ENCODE measurements around the gene SZRD1. TPM values are rescaled to one million over a fixed set of nuclear protein-coding genes. Genes with fewer than 3 reads are reported as not detected.

Gene SZRD1
- total and polyA plus RNA-seq, 5 experiments from 2014 or later = 47.5 to 93.6 (median 50.1) TPM

DNA sequence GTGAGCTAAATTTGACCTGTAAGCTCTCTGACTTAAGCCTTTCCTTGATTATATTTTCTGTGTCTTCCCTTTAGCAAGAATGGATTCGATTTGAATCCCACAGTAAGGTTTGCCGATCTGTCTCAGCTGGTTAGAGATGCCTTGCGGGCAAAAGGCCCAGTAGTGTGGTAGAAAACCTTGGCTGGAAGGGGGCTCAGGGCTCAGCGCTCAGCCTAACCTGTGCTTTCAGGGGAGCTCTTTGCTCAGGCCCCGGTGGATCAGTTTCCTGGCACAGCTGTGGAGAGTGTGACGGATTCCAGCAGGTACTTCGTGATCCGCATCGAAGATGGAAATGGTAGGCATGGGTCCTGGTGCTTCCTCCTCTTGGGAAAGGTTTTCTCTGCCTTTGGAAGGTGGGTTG is 80.6 kb downstream of the SZRD1 start:
- ATAC-seq (no peak), DNase-seq (no peak)
- POLR2A ChIA-PET = no interaction called here
- peaks cover 5 to 91% (median 10%) of the 10 kb centered on the region in 3 donors for H3K36me3 Mint-ChIP-seq
- H3K27ac Mint-ChIP-seq = peak overlapping the region in 1 of 10 donors; percentile 18
- no peaks in the 10 kb centered on the region for H3K27me3 Mint-ChIP-seq
- H3K4me1 Mint-ChIP-seq = peaks cover 20 to 60% (median 43%) of the 10 kb centered on the region in 4 donors
- no peaks in the 10 kb centered on the region for H3K9me3 Mint-ChIP-seq
- no peak overlapping the region for H3K4me3 Mint-ChIP-seq

Other genes with a start within 250 kb of the SZRD1 start
- gene EPHA2, start 211.2 kb upstream of the SZRD1 start, total RNA-seq = not detected
- not detected for gene EPHA2, start 211.2 kb upstream of the SZRD1 start, polyA plus RNA-seq
- 10 to 100 TPM; 11.9 to 12.7 TPM for gene ARHGEF19, start 154.6 kb upstream of the SZRD1 start, total RNA-seq
- 1 to 10 TPM; 6.4 to 8.9 (median 7.7) TPM for gene ARHGEF19, start 154.6 kb upstream of the SZRD1 start, polyA plus RNA-seq
- 1 to 10 TPM; 8.8 to 9.6 TPM for gene CPLANE2, start 130.1 kb upstream of the SZRD1 start, total RNA-seq
- 1 to 10 TPM; 1.7 to 2.9 (median 2.7) TPM for gene CPLANE2, start 130.1 kb upstream of the SZRD1 start, polyA plus RNA-seq
- 10 to 100 TPM; 24.3 to 27.4 TPM for gene FBXO42, start 14.8 kb upstream of the SZRD1 start, total RNA-seq
- gene FBXO42, start 14.8 kb upstream of the SZRD1 start, polyA plus RNA-seq = 10 to 100 TPM; 11.8 to 21.5 (median 15.5) TPM
- not detected for gene SPATA21, start 70.2 kb downstream of the SZRD1 start, total RNA-seq
- gene SPATA21, start 70.2 kb downstream of the SZRD1 start, polyA plus RNA-seq = not detected
- 100 to 1,000 TPM; 142 to 146 TPM for gene NECAP2, start 73.5 kb downstream of the SZRD1 start, total RNA-seq
- 100 to 1,000 TPM; 137 to 176 (median 171) TPM for gene NECAP2, start 73.5 kb downstream of the SZRD1 start, polyA plus RNA-seq
- 1,000 to 10,000 TPM; 3,449 to 3,916 TPM for gene RNU1-1, start 147.0 kb downstream of the SZRD1 start, total RNA-seq
- gene RNU1-1, start 147.0 kb downstream of the SZRD1 start, polyA plus RNA-seq = 10 to 100 TPM in 1 of 3 donors, not detected in 2; 22.6 TPM
- 10 to 100 TPM; 46.4 to 48.1 TPM for gene NBPF1, start 246.3 kb downstream of the SZRD1 start, total RNA-seq
- 10 to 100 TPM in 2 of 3 donors, 1 to 10 TPM in 1; 9.1 to 18.9 (median 13.2) TPM for gene NBPF1, start 246.3 kb downstream of the SZRD1 start, polyA plus RNA-seq